Occipital lobe (tissue), 2 donors: ENCODE measurements around the gene ZCCHC14. TPM values are rescaled to one million over a fixed set of nuclear protein-coding genes. Genes with fewer than 3 reads are reported as not detected.

Experiments used
- DNase-seq: peaks from one replicate; lab custom pipeline; 2025; lab: John Stamatoyannopoulos, UW
- total RNA-seq: library from RNA; depleted of rRNA; stranded (reverse); fragments of >200 nt; gene quantifications from one replicate; pipeline ENCODE4 v1.2.3, GENCODE V29; 2014

ZCCHC14 gene
- total RNA-seq, 1 donor from 2014 or later, result 33.2 TPM

- DNase-seq, result peak; percentile 35
Measured at GRCh38 chr16:87434146-87434667, 58.6 kb downstream of the ZCCHC14 start.

DNA sequence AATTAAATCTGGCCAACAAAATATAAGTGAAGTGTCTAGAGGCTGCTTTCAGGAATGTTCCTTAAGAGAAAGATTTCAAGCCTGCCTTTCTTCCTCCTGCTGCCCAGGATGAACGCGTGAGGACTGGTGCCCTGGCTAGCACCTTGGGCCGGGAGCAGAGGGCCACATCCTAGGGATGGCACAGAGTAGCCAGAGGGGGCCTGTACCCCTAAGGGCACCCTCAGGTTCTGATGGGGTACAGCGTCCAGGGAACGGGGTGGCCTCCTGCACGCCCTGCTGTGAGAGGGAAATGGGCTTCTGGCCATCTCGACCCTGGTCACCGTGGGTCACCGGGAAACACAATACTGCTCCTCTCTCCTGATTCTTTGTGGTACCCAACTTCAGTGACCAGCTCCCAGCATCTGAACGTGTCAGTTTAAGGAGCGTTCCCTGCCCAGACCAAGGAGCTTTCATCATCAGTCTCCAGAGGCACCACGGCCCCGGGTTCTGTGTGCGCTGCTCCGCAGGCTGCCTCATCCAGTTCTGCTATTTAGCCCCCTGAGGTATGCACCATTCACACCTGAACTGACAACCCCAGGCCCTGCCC is 60.4 kb downstream of the ZCCHC14 start:
- no peak for DNase-seq

DNA sequence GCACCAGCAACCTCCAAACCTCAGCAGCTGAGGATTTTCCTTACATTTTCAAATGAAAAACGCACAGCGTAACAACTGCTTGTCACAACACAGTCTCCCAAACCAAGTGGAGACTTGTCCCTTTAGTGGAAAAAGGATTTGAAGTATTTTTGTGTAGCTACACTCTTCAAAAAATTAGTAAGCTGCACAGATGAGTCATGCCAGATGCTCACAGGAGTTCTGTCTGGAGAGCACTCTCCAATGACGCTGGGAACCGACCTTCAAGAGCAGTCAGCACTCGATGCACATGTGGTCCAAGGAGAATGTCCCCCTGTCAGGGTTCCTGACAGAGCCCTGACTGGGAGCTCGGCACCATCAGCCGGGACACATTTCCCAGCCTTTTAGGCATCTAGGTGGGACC is 60.9 kb downstream of the ZCCHC14 start:
- DNase-seq, result no peak

DNA sequence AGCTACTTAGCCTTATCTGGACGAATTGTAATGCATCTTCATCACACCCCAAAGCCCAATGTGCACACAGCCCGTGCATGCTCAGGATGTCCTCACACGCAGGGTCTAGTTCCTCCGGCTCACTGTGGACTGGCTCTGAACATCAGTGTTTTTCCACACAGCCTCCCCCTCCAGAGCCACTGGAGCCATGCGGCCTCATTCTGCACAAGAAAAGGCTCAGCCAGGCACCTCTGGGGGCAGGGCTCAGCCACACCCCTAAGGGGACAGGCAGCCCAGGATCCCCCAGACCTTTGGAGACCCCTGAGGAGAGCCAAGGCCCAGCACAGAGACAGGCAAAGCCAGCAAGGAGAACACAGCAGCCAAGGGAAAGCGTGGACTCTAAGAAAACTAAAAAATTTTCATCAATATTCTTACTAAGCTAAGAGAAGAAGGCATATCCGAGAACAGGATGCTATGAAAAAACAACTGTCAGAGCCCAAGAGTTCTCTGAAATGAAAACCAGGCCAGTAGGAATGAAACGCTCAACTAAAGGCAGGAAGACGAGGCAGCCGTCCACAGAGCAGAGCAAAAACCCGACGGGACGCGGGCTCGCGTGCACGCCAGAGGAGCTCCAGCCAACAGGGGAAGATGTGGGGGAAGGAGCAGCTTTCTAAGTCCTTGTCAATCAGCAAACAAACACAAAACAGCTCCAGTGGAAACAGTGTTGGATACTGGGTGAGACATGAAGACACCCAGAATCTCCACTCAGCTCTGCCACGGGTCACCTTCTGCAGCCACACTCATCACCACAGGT is 66.2 kb downstream of the ZCCHC14 start:
- DNase-seq, result no peak

GRCh38 chr16:87425941-87426340 is 66.9 kb downstream of the ZCCHC14 start:
- DNase-seq, result no peak

- DNase-seq, result no peak
Measured at GRCh38 chr16:87424266-87424665, 68.6 kb downstream of the ZCCHC14 start.

DNA sequence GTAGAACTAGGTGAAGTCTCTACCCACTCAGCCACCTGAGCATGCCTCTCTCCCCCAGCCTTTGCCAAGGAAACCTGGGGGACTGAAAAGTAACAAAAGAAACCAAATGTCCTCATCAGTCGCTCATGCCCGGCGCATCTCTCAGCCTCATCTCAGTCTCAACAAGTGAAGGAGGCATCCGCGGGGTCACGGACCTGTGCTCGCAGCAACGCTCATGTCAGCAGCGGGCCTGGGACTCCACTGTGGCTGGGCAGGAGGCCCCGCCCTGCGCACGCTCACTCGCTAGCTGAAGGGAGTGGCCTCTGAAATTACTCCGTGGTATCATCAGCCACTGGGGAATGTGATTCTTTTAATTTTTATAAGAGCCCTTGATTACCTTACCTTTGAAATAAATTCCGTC is 69.4 kb downstream of the ZCCHC14 start:
- DNase-seq, result no peak

DNA sequence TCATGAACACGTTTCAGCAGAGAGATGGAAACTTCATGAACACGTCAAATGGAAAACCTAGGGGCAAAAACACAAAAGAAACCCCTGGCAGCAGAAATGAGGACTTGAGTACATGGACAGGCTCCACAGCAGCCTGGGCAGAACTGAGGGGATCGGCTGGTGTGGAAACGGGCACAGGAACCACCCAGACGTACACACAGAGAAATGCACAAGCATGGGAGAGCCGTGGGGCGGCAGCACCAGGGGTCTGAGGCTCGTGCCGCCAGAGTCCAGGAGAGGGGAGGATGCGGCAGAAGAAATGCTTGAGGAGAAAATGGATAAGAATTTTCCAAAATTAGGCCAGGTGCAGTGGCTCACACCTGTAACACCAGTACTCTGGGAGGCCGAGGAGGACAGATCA is 70.7 kb downstream of the ZCCHC14 start:
- DNase-seq, result no peak

GRCh38 chr16:87421003-87421912 is 71.6 kb downstream of the ZCCHC14 start:
- no peak for DNase-seq

DNA sequence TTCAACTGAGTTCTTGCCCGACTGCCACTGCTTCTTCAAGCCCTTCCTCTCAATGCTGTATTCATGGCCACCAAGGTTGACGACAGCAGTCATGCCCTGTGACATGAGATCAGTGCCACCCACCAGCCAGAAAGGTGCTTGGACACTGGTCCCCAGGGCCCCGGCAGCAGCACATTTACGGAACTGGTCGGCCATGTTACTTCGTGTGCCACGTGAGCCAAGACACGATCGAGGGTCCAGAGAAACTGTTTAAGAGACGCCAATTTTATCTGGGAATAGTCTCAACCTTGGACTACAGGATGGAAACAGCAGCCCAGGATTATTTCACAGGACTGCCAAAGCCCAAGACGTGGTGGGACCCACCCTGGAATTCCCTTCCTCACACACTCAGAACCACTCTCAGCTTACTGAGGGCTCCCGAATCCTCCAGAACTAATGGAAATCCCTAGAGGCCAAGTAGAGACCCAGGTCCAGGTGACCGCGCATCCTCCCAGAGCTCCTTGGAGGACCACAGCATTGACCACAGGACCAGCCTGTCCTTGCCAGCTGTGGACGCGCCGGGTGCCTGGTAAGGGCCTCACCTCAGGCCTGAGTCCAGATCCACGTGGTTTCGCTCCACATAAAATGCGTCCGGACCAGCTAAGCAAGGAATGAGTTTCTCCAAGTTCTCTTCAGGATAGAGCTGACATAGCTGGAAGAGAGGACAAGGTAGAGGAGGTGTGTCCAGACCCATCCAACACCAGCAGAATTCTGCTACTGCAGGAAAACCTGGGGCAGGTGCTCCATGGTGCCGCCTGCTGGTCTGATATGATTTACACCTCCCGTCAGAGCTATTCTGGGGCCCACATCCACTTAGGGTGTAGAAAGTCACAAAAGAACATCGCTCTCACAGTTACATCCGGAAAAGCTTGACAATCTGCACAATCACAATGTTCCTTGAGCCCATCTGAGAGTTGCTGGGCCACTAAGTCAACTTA is 72.5 kb downstream of the ZCCHC14 start:
- no peak for DNase-seq

DNA sequence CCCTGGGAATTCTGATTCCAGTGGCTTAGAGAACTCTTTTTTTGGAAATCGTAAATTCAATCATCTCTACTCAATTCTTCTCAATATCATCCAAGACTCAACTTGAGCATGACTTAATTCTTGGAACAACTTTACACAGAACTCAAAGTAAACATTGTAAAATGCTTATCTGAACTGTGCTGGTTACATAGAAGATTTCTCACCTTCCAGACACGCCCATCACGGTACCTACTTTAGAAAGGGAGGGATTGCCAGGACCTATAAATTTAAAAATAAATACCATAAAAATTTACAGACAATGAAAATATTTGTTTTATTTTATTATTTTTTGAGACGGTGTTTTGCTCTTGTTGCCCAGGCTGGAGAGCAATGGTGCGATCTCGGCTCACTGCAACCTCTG is 74.2 kb downstream of the ZCCHC14 start:
- no peak for DNase-seq

- DNase-seq, result no peak
Measured at GRCh38 chr16:87418216-87418615, 74.6 kb downstream of the ZCCHC14 start.

DNA sequence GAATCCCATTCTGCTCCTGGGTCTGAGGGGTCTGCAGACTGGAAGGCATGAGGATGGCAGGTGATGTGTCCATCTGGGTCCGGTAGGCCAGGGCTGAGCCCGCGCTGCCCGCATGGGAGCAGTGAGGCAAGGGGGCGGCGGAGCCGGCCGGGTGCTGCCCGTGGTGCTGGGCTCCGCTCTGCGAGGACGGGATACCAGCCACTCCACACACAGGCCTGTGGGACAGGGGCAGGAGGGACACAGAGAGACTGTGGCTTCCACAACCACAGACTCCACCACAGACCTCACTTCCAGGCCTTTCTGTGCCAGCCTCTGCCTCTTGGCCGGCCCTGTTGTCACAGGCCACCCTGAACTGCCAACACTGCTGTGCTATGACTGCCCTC is 75.3 kb downstream of the ZCCHC14 start:
- DNase-seq, result no peak

GRCh38 chr16:87416826-87417527 is 75.8 kb downstream of the ZCCHC14 start:
- no peak for DNase-seq

- DNase-seq, result no peak
Measured at GRCh38 chr16:87415441-87415840, 77.4 kb downstream of the ZCCHC14 start.

GRCh38 chr16:87414251-87414680 is 78.6 kb downstream of the ZCCHC14 start:
- DNase-seq, result no peak

- DNase-seq, result no peak
Measured at GRCh38 chr16:87412996-87413421, 79.8 kb downstream of the ZCCHC14 start.

DNA sequence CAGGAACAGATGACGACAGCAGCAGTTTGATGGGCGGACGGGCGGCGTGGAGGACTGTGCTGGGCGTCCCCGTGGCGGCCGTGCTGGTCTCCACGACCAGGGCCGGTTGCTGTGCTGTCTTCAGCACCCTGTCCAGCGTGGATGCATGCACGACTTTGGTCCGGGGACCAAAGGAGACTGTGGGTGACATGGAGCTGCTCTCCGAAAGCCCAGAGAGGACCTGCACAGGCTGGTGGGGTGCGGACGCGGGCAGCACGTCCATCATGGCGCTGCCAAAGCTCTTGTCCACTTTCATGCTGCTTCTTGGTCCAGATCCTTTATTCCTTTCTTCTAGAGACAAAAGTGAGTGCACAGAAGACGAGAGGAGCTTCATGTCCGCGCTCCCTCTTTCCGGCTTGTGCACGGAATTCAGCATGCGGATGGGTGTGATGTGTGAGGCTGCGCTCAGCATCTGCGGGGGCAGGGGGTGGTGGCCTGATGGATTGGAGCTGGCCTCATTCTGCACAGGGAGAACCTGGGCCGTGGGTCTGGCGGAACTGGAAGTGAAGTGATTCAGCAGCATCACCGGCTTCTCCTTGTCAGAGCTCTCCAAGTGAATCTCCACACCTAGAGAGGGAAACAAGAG is 80.3 kb downstream of the ZCCHC14 start:
- no peak for DNase-seq
